PC-9 (cell line): ENCODE results near the gene SFT2D2. TPM values are rescaled to one million over a fixed set of nuclear protein-coding genes. Genes with fewer than 3 reads are reported as not detected.

ENCODE experiments used
- BruUV-seq: library from RNA; stranded (reverse); fragments of 400-500 nt; replicated peaks from 2 replicates; lab custom pipeline; 2021; lab: Mats Ljungman, UMichigan
- CTCF ChIA-PET: fragments of 300-600 bp; sonication (Branson Sonifier 250); formaldehyde crosslinking; loops from one replicate; lab custom pipeline; 2022; ENCODE audit warnings: antibody characterized with exemption; lab: Charles Lee
- POLR2A ChIA-PET: fragments of 300-600 bp; sonication (Branson Sonifier 250); formaldehyde crosslinking; loops from one replicate; lab custom pipeline; 2022; ENCODE audit warnings: antibody characterized with exemption; ENCODE audit not compliant: unreplicated experiment; lab: Charles Lee
- DNase-seq, 2 experiments: peaks; one replicate each; pipeline versions ENCODE4 v3.0.0 to v3.0.0-alpha.2; 2015 to 2022; ENCODE audit warnings: mixed read lengths in 1 of 2
- H2AFZ ChIP-seq: fragments of 200-600 bp; sonication (generic); 2 replicates; pipeline ENCODE4 v1.8.1; 2017; ENCODE audit warnings: antibody characterized with exemption
- H3F3A ChIP-seq: fragments of 200-600 bp; sonication (generic); 2 replicates; pipeline ENCODE4 v1.8.1; 2017; ENCODE audit warnings: antibody characterized with exemption, mild to moderate bottlenecking, low read depth; ENCODE audit not compliant: insufficient read depth
- H3K27ac ChIP-seq: fragments of 200-600 bp; sonication (generic); 2 replicates; pipeline ENCODE4 v1.6.1; 2016; ENCODE audit warnings: mixed run types
- H3K27me3 ChIP-seq: fragments of 200-600 bp; sonication (generic); 2 replicates; pipeline ENCODE4 v1.6.1; 2016; ENCODE audit warnings: low read depth, mixed run types; ENCODE audit not compliant: insufficient read depth
- H3K36me3 ChIP-seq: fragments of 200-600 bp; sonication (generic); 2 replicates; pipeline ENCODE4 v1.6.1; 2016; ENCODE audit warnings: low read depth, mixed run types
- H3K4me1 ChIP-seq: fragments of 200-600 bp; sonication (generic); replicated peaks from 2 replicates; pipeline ENCODE4 v1.6.1; 2016; ENCODE audit warnings: mixed run types; ENCODE audit not compliant: insufficient read depth
- H3K4me2 ChIP-seq: fragments of 200-600 bp; sonication (generic); 2 replicates; pipeline ENCODE4 v1.6.1; 2017; ENCODE audit warnings: mixed run types
- H3K4me3 ChIP-seq: fragments of 200-600 bp; sonication (generic); 2 replicates; pipeline ENCODE4 v1.6.1; 2016; ENCODE audit warnings: mixed run types
- H3K79me2 ChIP-seq: fragments of 200-600 bp; sonication (generic); 2 replicates; pipeline ENCODE4 v1.6.1; 2017; ENCODE audit warnings: low read depth, mixed run types
- H3K9me2 ChIP-seq: fragments of 200-600 bp; sonication (generic); 2 replicates; pipeline ENCODE4 v1.8.1; 2017; ENCODE audit warnings: mild to moderate bottlenecking; ENCODE audit not compliant: insufficient read depth
- H3K9me3 ChIP-seq: fragments of 200-600 bp; sonication (generic); 2 replicates; pipeline ENCODE4 v1.8.1; 2016; ENCODE audit warnings: low read depth; ENCODE audit not compliant: insufficient read depth
- H4K20me1 ChIP-seq: fragments of 200-600 bp; sonication (generic); 2 replicates; pipeline ENCODE4 v1.8.1; 2017; ENCODE audit not compliant: insufficient read depth
- CTCF ChIP-seq: fragments of 200-600 bp; sonication (generic); conservative IDR thresholded peaks from 2 replicates; pipeline ENCODE4 v1.6.1; 2017; ENCODE audit warnings: mixed run types, antibody characterized with exemption, mild to moderate bottlenecking, moderate library complexity
- EZH2 ChIP-seq: fragments of 200-600 bp; sonication (generic); IDR thresholded peaks from 2 replicates; pipeline ENCODE4 v1.8.0; 2017; ENCODE audit warnings: antibody characterized with exemption, low read depth
- intact Hi-C: fragments of 100-400 bp; cut with micrococcal nuclease; formaldehyde crosslinking; loops from one replicate; pipeline ENCODE4 v1.10.0; 2022; ENCODE audit not compliant: unreplicated experiment
- total RNA-seq: library from RNA; stranded (reverse); gene quantifications from 2 replicates; pipeline ENCODE4 v1.2.3, GENCODE V29; 2021

SFT2D2 gene
- total RNA-seq, 1 experiment from 2014 or later = 66.8 TPM

DNA sequence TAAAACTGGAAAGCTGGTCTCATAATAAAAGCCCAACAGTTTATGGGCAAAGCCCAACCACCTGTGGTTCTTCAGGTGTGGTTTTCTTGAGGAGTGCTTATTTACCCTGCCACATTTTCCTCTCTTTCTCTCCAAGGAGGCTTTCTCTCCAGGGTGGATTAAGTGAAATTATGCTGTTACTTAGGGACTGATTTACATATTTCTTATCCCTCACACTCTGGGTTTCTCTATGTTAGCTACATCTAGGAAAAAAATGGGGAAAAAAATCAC is 59.7 kb downstream of the SFT2D2 start:
- Histone ChIP-seq H3K4me3 (no peak overlapping the region), H3K79me2 (no peaks in the 10 kb centered on the region), H3K4me2 (peak overlapping the region; percentile 31), H3K4me1 (peaks cover 30% of the 10 kb centered on the region), H3K9me2 (no peaks in the 10 kb centered on the region), H2AFZ (no peak overlapping the region), H3K27me3 (no peaks in the 10 kb centered on the region), H3K36me3 (no peaks in the 10 kb centered on the region), H4K20me1 (no peaks in the 10 kb centered on the region), H3K9me3 (no peaks in the 10 kb centered on the region), H3F3A (peaks cover 16% of the 10 kb centered on the region; the same call in 1 of the 2 replicates), H3K27ac (no peak overlapping the region)
- TF ChIP-seq EZH2 (no peak), CTCF (no peak)
- peak; percentile 15 to 56 for DNase-seq
- intact Hi-C loops = no loop called here
- ChIA-PET POLR2A (no interaction called here), CTCF (no interaction called here)
- no TSS peak for BruUV-seq

- H3K79me2 ChIP-seq = no peaks in the 10 kb centered on the region
Observed at GRCh38 chr1:168285971-168286927, 60.4 kb downstream of the SFT2D2 start.

More at GRCh38 chr1:168285971-168286927, 60.4 kb downstream of the SFT2D2 start:
- H2AFZ ChIP-seq = no peak overlapping the region
- intact Hi-C loops = no loop called here
- POLR2A ChIA-PET = interaction anchor here (0.6 to 0.7 kb wide), 2 partner anchors 141 to 404 kb away, joined by 3 to 9 read pairs; no protein-coding TSS in a partner anchor
- H3K9me3 ChIP-seq = no peaks in the 10 kb centered on the region
- no peaks in the 10 kb centered on the region for H4K20me1 ChIP-seq
- H3K4me2 ChIP-seq = peak overlapping the region; percentile 31; the same call in 1 of the 2 replicates
- no peak overlapping the region for H3K27ac ChIP-seq
- CTCF ChIA-PET = interaction anchor here (0.6 kb wide), 1 partner anchor 894 kb away, joined by 3 read pairs; no protein-coding TSS in a partner anchor
- peaks cover 16% of the 10 kb centered on the region; the same call in 1 of the 2 replicates for H3F3A ChIP-seq
- no peaks in the 10 kb centered on the region for H3K36me3 ChIP-seq
- H3K4me1 ChIP-seq = peaks cover 30% of the 10 kb centered on the region
- H3K4me3 ChIP-seq = no peak overlapping the region
- no peaks in the 10 kb centered on the region for H3K27me3 ChIP-seq
- H3K9me2 ChIP-seq = no peaks in the 10 kb centered on the region
- no peak for TF ChIP-seq EZH2
- no peak for TF ChIP-seq CTCF
- no TSS peak for BruUV-seq
- DNase-seq = no peak
